Activated T-helper 2 cell treated with anti-CD3 and anti-CD28 coated beads, Interferon-gamma antibody, Interleukin-2, Interleukin-4, amounts not matched to agents 10 μg/mL and 5 μg/mL and 100 μg/mL, durations not matched to agents 14 hours and 24 hours and 36 hours (primary cell): ENCODE data around the gene KCNQ5. TPM values are rescaled to one million over a fixed set of nuclear protein-coding genes. Genes with fewer than 3 reads are reported as not detected.

Experiments
- DNase-seq: peaks from one replicate; pipeline ENCODE4 v3.0.0; 2021; ENCODE audit warnings: low spot score
- H3K27ac Mint-ChIP-seq: one replicate; pipeline ENCODE4 v1.8.0; 2021; ENCODE audit warnings: mixed read lengths
- H3K27me3 Mint-ChIP-seq: one replicate; pipeline ENCODE4 v1.8.0; 2021; ENCODE audit warnings: low read depth, mixed read lengths
- H3K36me3 Mint-ChIP-seq: one replicate; pipeline ENCODE4 v1.8.0; 2021; ENCODE audit warnings: low read depth, mixed read lengths
- H3K4me1 Mint-ChIP-seq: one replicate; pipeline ENCODE4 v1.8.0; 2021; ENCODE audit warnings: low read depth, mixed read lengths
- H3K4me3 Mint-ChIP-seq: one replicate; pipeline ENCODE4 v1.8.0; 2021; ENCODE audit warnings: low read depth, mild to moderate bottlenecking, moderate library complexity, mixed read lengths
- H3K9me3 Mint-ChIP-seq: one replicate; pipeline ENCODE4 v1.8.0; 2021; ENCODE audit warnings: mixed read lengths
- intact Hi-C: fragments of 100-400 bp; cut with micrococcal nuclease; formaldehyde crosslinking; loops from one replicate; pipeline ENCODE4 v1.15.1; 2023
- total RNA-seq: library from RNA; stranded (reverse); gene quantifications from 2 replicates; pipeline ENCODE4 v1.2.3, GENCODE V29; 2022

The KCNQ5 gene
- total RNA-seq, 1 donor from 2014 or later, result 15.3 TPM

- Mint-ChIP-seq H3K27me3 (peaks cover 2% of the 10 kb centered on the region), H3K27ac (no peak overlapping the region), H3K9me3 (no peaks in the 10 kb centered on the region), H3K4me1 (no peaks in the 10 kb centered on the region), H3K36me3 (no peaks in the 10 kb centered on the region), H3K4me3 (no peak overlapping the region)
- intact Hi-C loops, result no loop called here
- DNase-seq, result no peak
Observed at GRCh38 chr6:72931325-72931887, 309.5 kb downstream of the KCNQ5 start.

GRCh38 chr6:72933233-72933632 is 311.4 kb downstream of the KCNQ5 start:
- no peaks in the 10 kb centered on the region for H3K27me3 Mint-ChIP-seq
- no peak for DNase-seq
- H3K27ac Mint-ChIP-seq, result no peak overlapping the region
- intact Hi-C loops, result no loop called here
- no peaks in the 10 kb centered on the region for H3K36me3 Mint-ChIP-seq
- no peak overlapping the region for H3K4me3 Mint-ChIP-seq
- H3K4me1 Mint-ChIP-seq, result no peaks in the 10 kb centered on the region
- H3K9me3 Mint-ChIP-seq, result no peaks in the 10 kb centered on the region

- no peak for DNase-seq
- Mint-ChIP-seq H3K4me1 (no peaks in the 10 kb centered on the region), H3K4me3 (no peak overlapping the region), H3K36me3 (no peaks in the 10 kb centered on the region), H3K27ac (no peak overlapping the region), H3K9me3 (no peaks in the 10 kb centered on the region), H3K27me3 (no peaks in the 10 kb centered on the region)
- intact Hi-C loops, result no loop called here
Observed at GRCh38 chr6:72936766-72937559, 315.1 kb downstream of the KCNQ5 start.

GRCh38 chr6:72938104-72938503 is 316.2 kb downstream of the KCNQ5 start:
- Mint-ChIP-seq H3K27ac (no peak overlapping the region), H3K9me3 (no peaks in the 10 kb centered on the region), H3K4me1 (no peaks in the 10 kb centered on the region)

GRCh38 chr6:72939004-72939403 is 317.1 kb downstream of the KCNQ5 start:
- Mint-ChIP-seq H3K27ac (no peak overlapping the region), H3K36me3 (no peaks in the 10 kb centered on the region), H3K4me3 (no peak overlapping the region), H3K27me3 (no peaks in the 10 kb centered on the region), H3K4me1 (no peaks in the 10 kb centered on the region), H3K9me3 (no peaks in the 10 kb centered on the region)
- DNase-seq, result no peak
- intact Hi-C loops, result no loop called here

More at GRCh38 chr6:72938104-72938503, 316.2 kb downstream of the KCNQ5 start:
- H3K4me3 Mint-ChIP-seq, result no peak overlapping the region
- no peaks in the 10 kb centered on the region for H3K36me3 Mint-ChIP-seq
- no peak for DNase-seq
- intact Hi-C loops, result no loop called here
- H3K27me3 Mint-ChIP-seq, result no peaks in the 10 kb centered on the region

- DNase-seq, result no peak
- Mint-ChIP-seq H3K36me3 (no peaks in the 10 kb centered on the region), H3K27ac (no peak overlapping the region), H3K27me3 (no peaks in the 10 kb centered on the region), H3K4me1 (no peaks in the 10 kb centered on the region), H3K4me3 (no peak overlapping the region), H3K9me3 (no peaks in the 10 kb centered on the region)
- intact Hi-C loops, result no loop called here
Observed at GRCh38 chr6:72940265-72940664, 318.4 kb downstream of the KCNQ5 start.

GRCh38 chr6:72941263-72941662 is 319.4 kb downstream of the KCNQ5 start:
- no peaks in the 10 kb centered on the region for H3K9me3 Mint-ChIP-seq
- no peaks in the 10 kb centered on the region for H3K36me3 Mint-ChIP-seq
- no peak overlapping the region for H3K27ac Mint-ChIP-seq
- no peak for DNase-seq
- H3K4me1 Mint-ChIP-seq, result no peaks in the 10 kb centered on the region
- H3K27me3 Mint-ChIP-seq, result no peaks in the 10 kb centered on the region
- intact Hi-C loops, result no loop called here
- H3K4me3 Mint-ChIP-seq, result no peak overlapping the region

- Mint-ChIP-seq H3K4me1 (no peaks in the 10 kb centered on the region), H3K4me3 (no peak overlapping the region), H3K36me3 (no peaks in the 10 kb centered on the region), H3K9me3 (no peaks in the 10 kb centered on the region), H3K27ac (no peak overlapping the region), H3K27me3 (no peaks in the 10 kb centered on the region)
- intact Hi-C loops, result no loop called here
- DNase-seq, result no peak
Observed at GRCh38 chr6:72941751-72942150, 319.9 kb downstream of the KCNQ5 start.

GRCh38 chr6:72943699-72944098 is 321.8 kb downstream of the KCNQ5 start:
- intact Hi-C loops, result no loop called here
- Mint-ChIP-seq H3K9me3 (no peaks in the 10 kb centered on the region), H3K27ac (no peak overlapping the region), H3K36me3 (no peaks in the 10 kb centered on the region), H3K4me1 (no peaks in the 10 kb centered on the region), H3K4me3 (no peak overlapping the region), H3K27me3 (no peaks in the 10 kb centered on the region)
- no peak for DNase-seq

- no peaks in the 10 kb centered on the region for H3K9me3 Mint-ChIP-seq
- no peak overlapping the region for H3K4me3 Mint-ChIP-seq
- intact Hi-C loops, result no loop called here
- no peaks in the 10 kb centered on the region for H3K36me3 Mint-ChIP-seq
- H3K27ac Mint-ChIP-seq, result no peak overlapping the region
- H3K4me1 Mint-ChIP-seq, result no peaks in the 10 kb centered on the region
- no peaks in the 10 kb centered on the region for H3K27me3 Mint-ChIP-seq
- DNase-seq, result no peak
Observed at GRCh38 chr6:72944660-72945059, 322.8 kb downstream of the KCNQ5 start.

- Mint-ChIP-seq H3K9me3 (no peaks in the 10 kb centered on the region), H3K36me3 (no peaks in the 10 kb centered on the region), H3K27me3 (no peaks in the 10 kb centered on the region), H3K4me3 (no peak overlapping the region), H3K27ac (no peak overlapping the region), H3K4me1 (peaks cover 4% of the 10 kb centered on the region)
- intact Hi-C loops, result no loop called here
- DNase-seq, result no peak
Observed at GRCh38 chr6:72946774-72947173, 324.9 kb downstream of the KCNQ5 start.

GRCh38 chr6:72947534-72947933 is 325.7 kb downstream of the KCNQ5 start:
- no peaks in the 10 kb centered on the region for H3K36me3 Mint-ChIP-seq

GRCh38 chr6:72948153-72948552 is 326.3 kb downstream of the KCNQ5 start:
- DNase-seq, result no peak
- intact Hi-C loops, result no loop called here
- Mint-ChIP-seq H3K27ac (no peak overlapping the region), H3K4me3 (no peak overlapping the region), H3K27me3 (no peaks in the 10 kb centered on the region), H3K9me3 (no peaks in the 10 kb centered on the region), H3K36me3 (no peaks in the 10 kb centered on the region), H3K4me1 (peaks cover 4% of the 10 kb centered on the region)

More at GRCh38 chr6:72947534-72947933, 325.7 kb downstream of the KCNQ5 start:
- Mint-ChIP-seq H3K27me3 (no peaks in the 10 kb centered on the region), H3K9me3 (no peaks in the 10 kb centered on the region), H3K4me1 (peaks cover 4% of the 10 kb centered on the region), H3K27ac (no peak overlapping the region), H3K4me3 (no peak overlapping the region)
- no peak for DNase-seq
- intact Hi-C loops, result no loop called here
